Rectal smooth muscle tissue (tissue), 1 donor: ENCODE measurements around the gene FAM9C.
"Not testable (repeated sequence)": the region's sequence is repeated elsewhere in the genome, so short reads cannot be mapped to it uniquely, and the experiment has no call there.

Experiments
- H3K27ac ChIP-seq: one replicate; pipeline ENCODE4 v1.7.0; 2013; ENCODE audit warnings: low read depth, low read length, inconsistent platforms
- H3K27me3 ChIP-seq: one replicate; pipeline ENCODE4 v1.7.0; 2013; ENCODE audit warnings: low read length; ENCODE audit not compliant: control insufficient read depth, insufficient read depth
- H3K36me3 ChIP-seq: one replicate; pipeline ENCODE4 v1.7.0; 2013; ENCODE audit warnings: low read length; ENCODE audit not compliant: control insufficient read depth, insufficient read depth
- H3K4me1 ChIP-seq: one replicate; pipeline ENCODE4 v1.7.0; 2013; ENCODE audit warnings: low read length; ENCODE audit not compliant: control insufficient read depth, insufficient read depth
- H3K4me3 ChIP-seq: one replicate; pipeline ENCODE4 v1.7.0; 2013; ENCODE audit warnings: low read length
- H3K9ac ChIP-seq: one replicate; pipeline ENCODE4 v1.7.0; 2013; ENCODE audit warnings: low read length

FAM9C gene

DNA sequence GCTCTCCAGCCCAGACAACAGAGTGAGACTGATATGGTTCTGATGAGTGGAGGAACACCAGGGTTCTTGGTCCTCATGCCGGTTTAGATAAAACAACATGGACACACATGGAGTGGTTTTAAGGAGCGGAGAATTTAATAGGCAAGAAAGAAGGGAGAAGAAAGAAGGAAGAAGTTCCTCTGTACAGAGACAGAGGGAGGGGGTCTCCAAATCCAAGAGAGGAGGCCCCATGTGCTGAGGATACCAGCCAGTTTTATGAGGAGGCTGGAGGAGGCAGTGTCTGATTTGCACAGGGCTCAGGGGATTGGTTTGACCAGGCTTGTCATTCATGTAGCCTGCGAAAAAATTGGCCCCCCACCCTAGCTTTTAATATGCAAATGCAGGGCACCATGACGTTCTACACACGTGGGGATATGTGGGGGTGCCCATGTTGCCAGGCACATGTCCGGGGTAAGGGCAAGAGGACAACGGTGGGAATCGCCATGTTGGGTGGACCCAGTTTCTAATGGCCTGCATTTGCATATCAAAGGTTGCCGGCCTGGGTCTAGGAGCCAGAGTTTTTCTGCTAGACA is 39.4 kb upstream of the FAM9C start:
- H3K27me3 ChIP-seq, H3K27ac ChIP-seq, H3K36me3 ChIP-seq, H3K9ac ChIP-seq, H3K4me3 ChIP-seq, H3K4me1 ChIP-seq: not testable (repeated sequence)

- Histone ChIP-seq H3K4me1 (no peaks in the 10 kb centered on the region), H3K27me3 (no peaks in the 10 kb centered on the region), H3K9ac (no peak overlapping the region), H3K27ac (no peak overlapping the region), H3K4me3 (no peak overlapping the region), H3K36me3 (no peaks in the 10 kb centered on the region)
Measured at GRCh38 chrX:13082206-13083065, 38.0 kb upstream of the FAM9C start.

DNA sequence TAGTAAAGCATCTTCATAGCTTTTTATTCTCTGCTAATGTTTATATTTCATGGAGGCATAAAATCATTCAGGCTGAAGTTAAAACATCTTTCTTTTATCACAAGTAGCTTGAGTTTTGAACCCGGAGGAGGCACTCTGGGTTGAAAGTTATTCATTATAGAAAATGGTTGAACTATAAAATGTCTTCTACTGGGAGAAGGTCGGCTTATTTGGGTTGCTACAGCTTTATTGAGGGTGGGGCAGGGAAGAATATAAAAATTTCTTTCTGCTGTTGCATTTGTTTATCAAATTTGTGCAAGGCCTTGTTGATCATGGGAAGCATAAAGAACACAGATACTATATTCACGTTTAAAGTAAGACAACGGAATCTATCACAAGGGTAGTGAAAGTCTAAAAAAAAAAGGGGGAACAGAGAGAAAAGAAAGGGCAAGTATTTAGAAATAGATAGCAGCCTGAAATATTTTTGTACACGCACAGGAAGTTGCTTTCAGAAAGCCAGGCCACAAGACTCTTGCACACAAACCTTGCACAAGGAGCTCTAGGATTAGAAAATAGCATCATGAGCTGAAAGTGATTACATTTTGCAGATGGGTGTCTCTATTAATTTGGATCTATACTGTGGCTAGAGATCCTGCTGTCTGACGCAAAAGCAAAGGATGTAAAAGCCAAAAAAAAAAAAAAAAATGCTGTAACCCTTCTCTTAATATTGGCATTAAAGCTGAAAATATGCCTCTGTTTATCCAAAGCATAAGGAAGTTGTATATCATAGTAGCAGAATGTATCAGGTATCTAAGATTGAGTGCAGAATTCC is 37.2 kb upstream of the FAM9C start:
- H3K27me3 ChIP-seq: no peaks in the 10 kb centered on the region
- H3K4me1 ChIP-seq: no peaks in the 10 kb centered on the region

GRCh38 chrX:13080128-13080795 is 35.8 kb upstream of the FAM9C start:
- H3K4me1 ChIP-seq: no peaks in the 10 kb centered on the region
- H3K27me3 ChIP-seq: no peaks in the 10 kb centered on the region
- H3K9ac ChIP-seq: no peak overlapping the region
- no peak overlapping the region for H3K27ac ChIP-seq
- H3K4me3 ChIP-seq: no peak overlapping the region
- H3K36me3 ChIP-seq: no peaks in the 10 kb centered on the region

More for the DNA sequence above, 37.2 kb upstream of the FAM9C start:
- Histone ChIP-seq H3K4me3 (no peak overlapping the region), H3K27ac (no peak overlapping the region), H3K36me3 (no peaks in the 10 kb centered on the region), H3K9ac (no peak overlapping the region)

DNA sequence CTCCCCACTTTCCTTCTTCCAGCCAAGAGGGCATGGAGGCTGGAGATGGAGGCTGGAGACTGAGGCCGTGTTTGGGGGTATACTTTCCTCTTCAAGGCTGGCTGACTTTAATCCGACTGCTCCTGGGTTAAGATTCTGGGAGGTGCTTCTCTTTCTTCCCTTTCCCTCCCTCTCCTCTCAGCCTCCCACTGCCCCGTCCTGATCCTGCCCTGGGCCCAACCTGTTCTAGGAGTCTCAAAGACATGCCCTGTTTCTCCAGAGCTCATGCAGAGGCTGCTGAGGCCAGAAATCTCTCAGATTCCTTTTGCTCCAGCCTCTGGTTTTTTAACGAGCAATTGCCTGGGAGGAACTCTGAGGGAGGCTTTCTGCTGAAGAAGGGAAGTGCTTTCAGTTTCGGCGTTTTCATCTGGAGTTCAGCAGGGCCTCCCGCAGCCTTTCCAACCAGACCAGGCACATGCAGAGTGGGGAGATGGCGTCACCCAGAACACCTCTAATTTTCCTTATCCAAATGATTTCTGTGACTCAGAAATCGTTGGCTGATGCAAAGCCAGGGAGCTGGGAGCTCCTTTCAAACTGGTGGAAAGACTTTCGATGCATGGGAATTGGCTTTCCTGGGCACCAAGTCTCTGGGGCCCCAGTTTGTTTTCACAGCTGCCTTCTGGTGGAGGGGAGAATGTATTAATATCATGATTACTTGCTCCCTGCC is 34.5 kb upstream of the FAM9C start:
- H3K9ac ChIP-seq: peak overlapping the region; percentile 25
- no peaks in the 10 kb centered on the region for H3K36me3 ChIP-seq

GRCh38 chrX:13077168-13077567 is 32.7 kb upstream of the FAM9C start:
- Histone ChIP-seq H3K9ac (no peak overlapping the region), H3K27me3 (no peaks in the 10 kb centered on the region), H3K4me3 (no peak overlapping the region), H3K4me1 (no peaks in the 10 kb centered on the region), H3K27ac (no peak overlapping the region), H3K36me3 (no peaks in the 10 kb centered on the region)

More for the DNA sequence above, 34.5 kb upstream of the FAM9C start:
- Histone ChIP-seq H3K4me1 (no peaks in the 10 kb centered on the region), H3K4me3 (peak overlapping the region; percentile 26), H3K27me3 (no peaks in the 10 kb centered on the region), H3K27ac (peak overlapping the region; percentile 65)

DNA sequence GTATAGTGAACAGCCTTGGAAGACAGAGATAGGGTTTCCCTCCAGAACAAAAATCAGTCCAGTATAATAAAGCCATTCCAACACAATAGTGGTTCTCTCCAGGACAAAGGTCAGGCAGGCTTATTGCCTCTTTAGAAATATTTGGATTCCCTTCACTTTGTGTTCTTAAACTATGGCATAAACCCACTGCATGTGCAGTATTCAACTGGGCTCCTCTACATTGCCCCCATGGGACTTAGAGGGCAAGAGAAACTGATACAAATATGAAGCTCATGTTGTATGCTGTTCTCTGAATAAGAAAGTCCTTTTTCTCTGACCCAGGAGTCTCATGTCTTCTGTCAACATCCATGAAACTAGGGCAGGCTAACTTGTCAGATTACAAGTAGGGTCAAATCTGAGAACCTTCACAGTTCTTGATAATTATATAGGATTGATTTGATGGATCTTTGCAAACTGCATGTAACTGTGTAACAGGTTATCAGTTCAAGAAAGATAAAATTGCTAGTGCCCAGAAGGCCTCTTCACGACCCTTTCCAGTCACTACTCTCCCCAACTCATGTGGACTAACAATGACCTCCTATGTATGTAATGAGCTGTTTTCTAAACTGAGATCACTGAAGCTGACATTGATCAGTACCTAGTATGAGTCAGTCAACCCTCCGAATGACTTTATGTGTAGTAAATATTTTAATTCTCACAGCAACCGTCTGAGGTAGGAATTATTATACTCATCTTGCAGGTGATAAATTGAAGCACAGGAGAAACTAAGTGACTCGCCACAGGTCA is 31.9 kb upstream of the FAM9C start:
- H3K4me1 ChIP-seq: no peaks in the 10 kb centered on the region
- no peak overlapping the region for H3K4me3 ChIP-seq
- H3K27ac ChIP-seq: no peak overlapping the region
- no peaks in the 10 kb centered on the region for H3K36me3 ChIP-seq
- no peak overlapping the region for H3K9ac ChIP-seq
- no peaks in the 10 kb centered on the region for H3K27me3 ChIP-seq

GRCh38 chrX:13074297-13075262 is 30.2 kb upstream of the FAM9C start:
- Histone ChIP-seq H3K4me1 (no peaks in the 10 kb centered on the region), H3K9ac (no peak overlapping the region), H3K4me3 (no peak overlapping the region), H3K36me3 (no peaks in the 10 kb centered on the region), H3K27ac (no peak overlapping the region), H3K27me3 (no peaks in the 10 kb centered on the region)

GRCh38 chrX:13069771-13070416 is 25.5 kb upstream of the FAM9C start:
- no peaks in the 10 kb centered on the region for H3K4me1 ChIP-seq
- no peaks in the 10 kb centered on the region for H3K36me3 ChIP-seq
- H3K27ac ChIP-seq: no peak overlapping the region
- no peak overlapping the region for H3K9ac ChIP-seq
- H3K27me3 ChIP-seq: no peaks in the 10 kb centered on the region
- no peak overlapping the region for H3K4me3 ChIP-seq

DNA sequence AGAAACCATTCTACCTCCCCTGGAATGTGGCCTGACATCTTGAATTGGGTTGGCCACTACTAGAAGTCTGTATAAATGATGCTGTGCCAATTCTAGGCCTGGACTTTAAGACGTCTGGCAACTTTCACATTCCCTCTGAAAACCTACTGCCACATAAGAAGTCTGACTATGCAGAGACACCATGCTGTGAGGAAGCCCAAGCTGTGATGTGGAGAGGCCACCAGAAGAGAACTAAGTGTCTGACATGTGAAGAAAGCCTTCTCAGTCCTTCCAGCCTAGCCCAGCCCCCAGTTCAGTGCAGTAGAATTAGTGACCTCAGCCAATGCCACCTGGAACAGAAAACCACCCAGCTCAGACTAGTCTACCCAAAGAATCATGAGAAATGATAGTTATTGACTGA is 24.2 kb upstream of the FAM9C start:
- Histone ChIP-seq H3K4me3 (no peak overlapping the region), H3K27me3 (no peaks in the 10 kb centered on the region), H3K4me1 (no peaks in the 10 kb centered on the region), H3K9ac (no peak overlapping the region), H3K27ac (no peak overlapping the region), H3K36me3 (no peaks in the 10 kb centered on the region)
